Heart left ventricle (tissue), 16 donors: ENCODE measurements around the gene MDH1. TPM values are rescaled to one million over a fixed set of nuclear protein-coding genes. Genes with fewer than 3 reads are reported as not detected.
A peak's percentile ranks its signal among the peaks of the same experiment; 100 is the strongest.

Source experiments
- ATAC-seq, 4 donors: fragments of 200-7000 bp; cut with Tn5 transposase; one replicate each; pipeline ENCODE4 v1.9.1; 2020 to 2022; ENCODE audit warnings: moderate library complexity in 4 of 4, mild to moderate bottlenecking in 3 of 4, moderate number of reproducible peaks in 1 of 4
- DNase-seq, 5 donors: peaks; one replicate each; pipeline ENCODE4 v3.0.0-alpha.2; 2020
- H3K27ac ChIP-seq, 12 donors: fragments of 200-600 bp; sonication (generic) in 4 of 12; one replicate each; pipeline versions ENCODE4 v1.5.0 to v1.8.0; 2016 to 2022; ENCODE audit warnings: mild to moderate bottlenecking in 2 of 12
- H3K27me3 ChIP-seq, 9 donors: fragments of 200-600 bp; sonication (generic) in 2 of 9; one replicate each; pipeline versions ENCODE4 v1.5.1 to v1.8.0; 2016 to 2022; ENCODE audit warnings: mild to moderate bottlenecking in 3 of 9
- H3K36me3 ChIP-seq, 9 donors: fragments of 200-600 bp; sonication (generic) in 2 of 9; one replicate each; pipeline versions ENCODE4 v1.5.0 to v1.8.0; 2018 to 2022; ENCODE audit warnings: mild to moderate bottlenecking in 2 of 9
- H3K4me1 ChIP-seq, 12 donors: fragments of 200-600 bp; sonication (generic) in 4 of 12; one replicate each; pipeline versions ENCODE4 v1.5.0 to v1.8.0; 2016 to 2022; ENCODE audit warnings: mild to moderate bottlenecking in 3 of 12
- H3K4me3 ChIP-seq, 12 donors: fragments of 200-600 bp; sonication (generic) in 4 of 12; one replicate each; pipeline versions ENCODE4 v1.5.0 to v1.8.0; 2017 to 2022; ENCODE audit warnings: mild to moderate bottlenecking in 9 of 12, moderate library complexity in 4 of 12
- H3K9me3 ChIP-seq, 12 donors: fragments of 200-600 bp; sonication (generic) in 4 of 12; one replicate each; pipeline versions ENCODE4 v1.5.0 to v1.8.0; 2016 to 2022; ENCODE audit warnings: mild to moderate bottlenecking in 1 of 12
- POLR2A ChIP-seq, 2 donors: fragments of 450-650 bp; IDR thresholded peaks; one replicate each; pipeline ENCODE4 v1.6.1; 2017; ENCODE audit warnings: antibody characterized with exemption in 2 of 2, mild to moderate bottlenecking in 2 of 2, moderate library complexity in 2 of 2
- WGBS, 4 donors: extraction: QIAGEN DNeasy Blood & Tissue Kit in 2 of 4; methylation state at CpG; one replicate each; pipeline versions ENCODE4 v1.1.5 to v1.1.7; 2013 to 2018; 5-methylcytosine and 5-hydroxymethylcytosine counted together
- intact Hi-C, 10 donors: fragments of 100-400 bp; cut with DNase I; formaldehyde crosslinking; loops; one replicate each; pipeline versions ENCODE4 v1.11.1 to v1.14.2; 2022
- polyA plus RNA-seq, 2 donors: library from polyadenylated mRNA; stranded (reverse); fragments of 200-250 nt; gene quantifications; one replicate each; pipeline ENCODE4 v1.2.3, GENCODE V29; 2013
- total RNA-seq, 9 donors: library from RNA; depleted of rRNA in 2 of 9; stranded (reverse); fragments of >200 nt in 2 of 9; fragmentation: NEBNext Ultra II Directional in 3 of 9; extraction: Animal tissue kit (Norgen Biotek cat#: 25700) in 3 of 9; gene quantifications; one replicate each; pipeline versions ENCODE4 v1.1.0 to v1.2.4, GENCODE V29; 2016 to 2023
- TF ChIP-seq, protein P1 (sequence below), 12 donors: fragments of 200-600 bp; sonication (generic) in 4 of 12; IDR thresholded peaks; one replicate each; pipeline versions ENCODE4 v1.5.0 to v1.8.0; 2018 to 2022; ENCODE audit warnings: antibody characterized with exemption in 12 of 12, mild to moderate bottlenecking in 5 of 12
- donor health status: ischemic (EF 13 %, LVEDD 7.1; RV severe dilation, severe dysfunction).
- donor health status: healthy with polysubstance abuse.
- donor health status: DM: no; HTN: yes; CAD: no.
- donor health status: DM: no; HTN: no; CAD: no.
- donor health status: ischemic (EF 25% LVEDD 6.9; RV normal size, moderate dysfunction).
- donor health status: ischemic (EF 25% LVEDD 5.7; RV mildly dilated, moderate dysfunction).
- donor health status: healthy.
- donor health status: DM: yes; HTN: yes; CAD: no.
- donor health status: ischemic (EF 35%, LVEDD 5.7; RV mildly dilated, moderate dysfunction).
- donor health status: nonischemic (EF 11% LVEDD 7.7; RV severe dilation, severe dysfunction).
- donor health status: DM: yes; HTN: yes; CAD: no.
- donor health status: PGD.
- donor health status: ischemic (EF 29% LVEDD 5.4; RV normal size, mild dysfunction).
- donor health status: nonischemic (EF 23%, LVEDD 6.1; RV moderate dilation, normal function).

The MDH1 gene
- total and polyA plus RNA-seq, 11 donors = 862 to 2,242 (median 1,395) TPM

DNA sequence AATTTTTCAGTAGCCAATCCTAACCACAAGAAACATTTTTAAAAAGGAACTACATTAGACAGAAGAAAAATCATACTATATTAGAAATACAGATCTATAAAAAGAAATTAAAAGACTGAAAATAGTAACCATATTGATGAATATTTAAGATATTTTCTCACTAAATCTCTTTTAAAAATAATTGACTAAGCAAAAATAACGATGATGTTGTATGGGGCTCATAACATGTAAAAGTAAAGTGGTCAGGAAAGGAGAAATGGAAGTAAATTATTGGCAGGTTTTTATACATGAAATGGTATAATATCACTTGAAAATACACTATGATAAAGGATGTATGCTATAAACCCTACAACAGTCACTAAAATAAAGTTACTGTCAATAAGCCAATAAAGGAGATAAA lies 5.9 kb upstream of the MDH1 start:
- intact Hi-C loops = loop anchor here in 1 of 10 donors (10.0 kb wide), 1 partner anchor 262 kb away; the partner anchor contains the start of gene UGP2

DNA sequence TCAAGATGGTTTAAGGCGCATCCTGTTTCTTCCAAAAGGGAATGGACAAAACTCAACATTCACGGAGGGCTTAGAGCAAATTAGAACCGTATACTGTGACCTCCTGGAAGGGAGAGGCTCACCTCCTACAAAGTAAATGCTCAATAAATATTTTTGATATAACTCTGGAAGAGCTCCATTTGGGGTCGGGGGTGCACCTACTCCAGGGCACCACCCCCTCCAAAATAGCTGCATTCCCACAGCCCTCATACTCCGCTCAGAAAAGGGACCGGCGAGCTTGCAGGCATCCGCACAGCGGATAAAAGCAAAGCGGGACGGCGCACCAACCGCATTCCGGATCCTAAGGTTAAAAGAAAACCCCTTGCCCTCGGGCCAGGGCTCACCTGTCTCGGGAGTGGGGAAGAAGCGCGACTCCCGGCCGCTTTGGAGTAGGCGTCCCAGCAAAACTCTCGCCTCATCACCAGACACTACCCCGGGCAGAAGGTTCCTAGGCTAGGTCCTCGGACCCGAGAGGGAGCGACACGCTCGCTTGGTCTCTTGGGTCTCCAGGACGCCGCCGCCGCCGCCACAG lies 864 bp upstream of the MDH1 start:
- no peaks in the 10 kb centered on the region for H3K9me3 ChIP-seq
- peak overlapping the region; percentile 82 to 98 (median 94) for H3K27ac ChIP-seq
- TF ChIP-seq, protein P1, sequence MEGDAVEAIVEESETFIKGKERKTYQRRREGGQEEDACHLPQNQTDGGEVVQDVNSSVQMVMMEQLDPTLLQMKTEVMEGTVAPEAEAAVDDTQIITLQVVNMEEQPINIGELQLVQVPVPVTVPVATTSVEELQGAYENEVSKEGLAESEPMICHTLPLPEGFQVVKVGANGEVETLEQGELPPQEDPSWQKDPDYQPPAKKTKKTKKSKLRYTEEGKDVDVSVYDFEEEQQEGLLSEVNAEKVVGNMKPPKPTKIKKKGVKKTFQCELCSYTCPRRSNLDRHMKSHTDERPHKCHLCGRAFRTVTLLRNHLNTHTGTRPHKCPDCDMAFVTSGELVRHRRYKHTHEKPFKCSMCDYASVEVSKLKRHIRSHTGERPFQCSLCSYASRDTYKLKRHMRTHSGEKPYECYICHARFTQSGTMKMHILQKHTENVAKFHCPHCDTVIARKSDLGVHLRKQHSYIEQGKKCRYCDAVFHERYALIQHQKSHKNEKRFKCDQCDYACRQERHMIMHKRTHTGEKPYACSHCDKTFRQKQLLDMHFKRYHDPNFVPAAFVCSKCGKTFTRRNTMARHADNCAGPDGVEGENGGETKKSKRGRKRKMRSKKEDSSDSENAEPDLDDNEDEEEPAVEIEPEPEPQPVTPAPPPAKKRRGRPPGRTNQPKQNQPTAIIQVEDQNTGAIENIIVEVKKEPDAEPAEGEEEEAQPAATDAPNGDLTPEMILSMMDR (IDR thresholded peaks at IDR 0.05) = no peak
- no peak for TF ChIP-seq POLR2A (IDR thresholded peaks at IDR 0.05)
- peaks cover 0 to 17% (median 3%) of the 10 kb centered on the region in 9 donors for H3K36me3 ChIP-seq
- H3K27me3 ChIP-seq = no peaks in the 10 kb centered on the region
- peak overlapping the region; percentile 50 to 93 (median 82) for H3K4me3 ChIP-seq
- peaks cover 0 to 47% (median 29%) of the 10 kb centered on the region in 12 donors for H3K4me1 ChIP-seq
- ATAC-seq (peak in 3 of 4 donors; percentile 1 to 38 (median 29)), DNase-seq (no peak)
- intact Hi-C loops = loop anchor here in 4 of 10 donors (2.0 to 10.0 kb wide), 3 partner anchors 253 to 257 kb away; partner anchors contain the start of gene UGP2 (in 4 of the 4)
- 1% methylated on average over 19 to 33 of the region's 33 CpGs for WGBS, 4 donors

More for the DNA sequence above, 5.9 kb upstream of the MDH1 start:
- no peaks in the 10 kb centered on the region for H3K36me3 ChIP-seq
- 90 to 97% (median 97%) methylated on average over 1 of the region's 1 CpG for WGBS, 4 donors
- H3K9me3 ChIP-seq = no peaks in the 10 kb centered on the region
- no peaks in the 10 kb centered on the region for H3K27me3 ChIP-seq
- DNase-seq (no peak), ATAC-seq (no peak)
- H3K4me1 ChIP-seq = peaks cover 0 to 29% (median 23%) of the 10 kb centered on the region in 12 donors
- TF ChIP-seq, protein P1 (IDR thresholded peaks at IDR 0.05) = no peak
- TF ChIP-seq POLR2A (IDR thresholded peaks at IDR 0.05) = no peak
- no peak overlapping the region for H3K27ac ChIP-seq
- no peak overlapping the region for H3K4me3 ChIP-seq

DNA sequence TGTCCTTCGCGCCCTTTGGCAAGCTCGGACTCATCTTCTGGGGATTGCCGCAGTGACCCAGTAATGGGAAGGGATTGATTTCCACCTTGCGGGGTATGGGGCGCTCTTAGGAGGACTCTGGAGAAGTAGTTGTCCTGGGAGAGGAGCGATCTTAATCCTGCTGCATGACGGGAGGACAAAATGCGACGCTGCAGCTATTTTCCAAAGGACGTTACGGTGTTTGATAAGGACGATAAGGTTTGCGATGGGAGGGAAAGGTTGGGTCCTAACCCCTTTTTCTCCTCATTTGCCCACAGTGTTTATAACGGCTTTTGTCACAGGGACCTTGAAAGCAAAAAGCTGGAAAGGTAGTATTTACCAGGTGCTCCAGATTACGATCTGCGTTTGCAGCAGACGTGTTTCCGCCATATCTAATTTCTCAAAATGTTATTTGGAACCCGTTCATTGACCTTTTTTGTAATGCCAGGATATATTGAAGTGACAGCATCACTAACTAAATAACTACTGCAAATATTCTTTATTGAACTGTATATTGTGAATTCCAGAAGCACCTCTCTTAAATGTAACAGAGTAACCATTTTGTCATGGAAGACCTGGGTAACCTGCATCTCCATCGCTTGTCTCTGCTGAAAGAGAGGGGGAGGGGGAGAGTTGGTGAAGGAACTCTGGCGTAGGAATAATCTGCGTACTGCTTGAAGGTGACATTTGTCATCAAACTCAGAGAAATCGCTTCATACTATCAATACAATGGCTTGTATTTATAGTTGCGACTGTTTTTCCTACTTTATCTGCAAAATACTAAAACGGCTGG lies 590 bp downstream of the MDH1 start:
- H3K4me1 ChIP-seq = peaks cover under 1 to 57% (median 39%) of the 10 kb centered on the region in 12 donors
- WGBS, 4 donors = 4% methylated on average over 25 to 26 of the region's 26 CpGs

More for the DNA sequence above, 590 bp downstream of the MDH1 start:
- peak in 3 of 4 donors; percentile 2 to 21 (median 9) for ATAC-seq
- intact Hi-C loops = loop anchor here in 4 of 10 donors (2.0 to 10.0 kb wide), 3 partner anchors 251 to 255 kb away; partner anchors contain the start of gene UGP2 (in 4 of the 4)
- no peak for DNase-seq
- Histone ChIP-seq H3K27ac (peak overlapping the region; percentile 82 to 98 (median 94)), H3K9me3 (no peaks in the 10 kb centered on the region), H3K27me3 (no peaks in the 10 kb centered on the region), H3K36me3 (peaks cover 0 to 30% (median 18%) of the 10 kb centered on the region in 9 donors), H3K4me3 (peak overlapping the region; percentile 50 to 93 (median 82))
- TF ChIP-seq POLR2A (IDR thresholded peaks at IDR 0.05) = no peak
- TF ChIP-seq, protein P1 (IDR thresholded peaks at IDR 0.05) = no peak
